AG08395 (cell line): Measurements from ENCODE around the gene FAM89B.
A peak's percentile ranks its signal among the peaks of the same experiment; 100 is the strongest.

ENCODE experiments used
- DNase-seq: peaks from one replicate; pipeline ENCODE4 v3.0.0; 2012; ENCODE audit warnings: mixed read lengths, low spot score

FAM89B gene

GRCh38 chr11:65573391-65574079, 1.2 kb downstream of the FAM89B start:
- no peak for DNase-seq

DNA sequence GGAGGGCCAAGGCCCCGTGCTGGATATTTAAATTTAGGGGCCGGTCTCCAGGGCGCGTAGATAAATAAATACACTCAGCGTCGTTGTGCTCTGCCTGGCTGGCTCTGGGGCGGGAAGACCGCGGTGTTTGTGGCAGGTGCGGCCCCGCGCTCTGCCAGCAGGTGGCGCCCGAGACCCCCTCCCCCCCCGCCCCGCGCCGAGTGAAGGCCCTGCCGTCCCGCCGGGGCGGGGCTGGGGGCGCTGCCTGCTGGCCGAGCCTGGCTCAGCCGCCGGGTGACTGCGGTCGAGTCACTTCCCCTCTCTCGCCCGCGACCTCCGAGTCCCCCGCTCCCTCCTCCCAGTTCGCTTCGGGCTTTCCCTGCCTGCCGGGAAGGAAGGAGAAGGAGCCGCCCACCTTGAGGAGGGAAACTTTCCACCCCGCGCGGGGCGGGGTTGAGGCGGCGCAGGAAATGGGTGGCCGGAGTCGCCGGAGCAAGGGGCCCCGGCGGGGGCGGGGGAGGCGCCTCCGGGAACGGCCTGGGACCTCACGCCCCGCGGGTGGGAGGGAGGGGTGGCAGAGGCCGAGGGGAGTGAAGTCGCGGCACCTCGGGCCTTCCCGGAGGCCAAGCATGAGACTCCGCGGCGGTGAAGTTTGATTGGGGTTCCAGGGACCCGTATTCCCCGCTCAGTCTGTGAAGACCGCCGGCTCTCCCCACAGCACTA, 1.9 kb downstream of the FAM89B start:
- peak; percentile 95 for DNase-seq

GRCh38 chr11:65574811-65575567, 2.7 kb downstream of the FAM89B start:
- DNase-seq, result no peak

GRCh38 chr11:65575568-65576231, 3.4 kb downstream of the FAM89B start, which contains the start of gene EHBP1L1:
EHBP1L1 (plus strand) TSS chr11:65576053; CDS start chr11:65576303, 250 bp downstream.
- peak; percentile 73 for DNase-seq

- DNase-seq, result no peak
Observed at GRCh38 chr11:65576232-65576866, 4.0 kb downstream of the FAM89B start.

GRCh38 chr11:65576867-65577755, 4.8 kb downstream of the FAM89B start:
- DNase-seq, result peak; percentile 86

GRCh38 chr11:65577756-65578109, 5.4 kb downstream of the FAM89B start:
- DNase-seq, result no peak

- DNase-seq, result no peak
Observed at GRCh38 chr11:65578134-65578533, 5.8 kb downstream of the FAM89B start.

- no peak for DNase-seq
Observed at GRCh38 chr11:65578667-65579066, 6.3 kb downstream of the FAM89B start.

GRCh38 chr11:65579291-65579690, 7.0 kb downstream of the FAM89B start:
- no peak for DNase-seq

- DNase-seq, result no peak
Observed at GRCh38 chr11:65580031-65580692, 7.8 kb downstream of the FAM89B start.

- DNase-seq, result no peak
Observed at GRCh38 chr11:65580756-65581155, 8.4 kb downstream of the FAM89B start.

DNA sequence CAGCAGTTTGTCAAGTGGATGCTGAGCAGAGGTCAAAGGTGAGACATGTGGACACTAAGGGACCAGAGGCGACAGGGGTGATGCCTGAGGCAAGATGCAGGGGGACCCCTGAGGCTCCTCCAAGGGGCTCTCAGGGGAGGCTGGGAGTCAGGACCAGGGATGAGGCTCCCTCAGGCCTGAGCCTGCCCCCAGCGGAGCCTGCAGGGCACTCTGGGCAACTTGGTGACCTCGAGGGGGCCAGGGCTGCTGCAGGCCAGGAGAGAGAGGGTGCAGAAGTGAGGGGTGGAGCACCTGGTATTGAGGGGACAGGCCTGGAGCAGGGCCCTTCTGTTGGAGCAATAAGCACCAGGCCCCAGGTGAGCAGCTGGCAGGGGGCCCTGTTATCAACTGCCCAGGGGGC, 9.6 kb downstream of the FAM89B start:
- no peak for DNase-seq

DNA sequence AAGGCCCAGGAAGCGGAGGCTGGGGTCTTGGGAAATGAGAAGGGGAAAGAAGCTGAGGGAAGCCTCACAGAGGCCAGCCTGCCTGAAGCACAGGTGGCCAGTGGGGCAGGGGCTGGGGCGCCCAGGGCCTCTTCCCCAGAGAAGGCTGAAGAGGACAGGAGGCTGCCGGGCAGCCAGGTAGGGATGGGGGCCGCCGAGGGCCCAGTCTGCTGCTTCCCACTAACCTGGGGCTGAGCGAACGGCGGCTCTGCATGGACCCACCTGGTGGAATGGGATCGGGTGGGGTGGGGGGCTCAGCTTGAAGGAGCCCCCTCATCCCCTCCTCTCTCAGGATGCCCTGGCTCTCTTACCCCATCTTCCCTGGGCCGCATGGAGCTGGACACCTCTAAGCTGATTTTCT, 11.3 kb downstream of the FAM89B start:
- no peak for DNase-seq

GRCh38 chr11:65584106-65584505, 11.8 kb downstream of the FAM89B start:
- no peak for DNase-seq

DNA sequence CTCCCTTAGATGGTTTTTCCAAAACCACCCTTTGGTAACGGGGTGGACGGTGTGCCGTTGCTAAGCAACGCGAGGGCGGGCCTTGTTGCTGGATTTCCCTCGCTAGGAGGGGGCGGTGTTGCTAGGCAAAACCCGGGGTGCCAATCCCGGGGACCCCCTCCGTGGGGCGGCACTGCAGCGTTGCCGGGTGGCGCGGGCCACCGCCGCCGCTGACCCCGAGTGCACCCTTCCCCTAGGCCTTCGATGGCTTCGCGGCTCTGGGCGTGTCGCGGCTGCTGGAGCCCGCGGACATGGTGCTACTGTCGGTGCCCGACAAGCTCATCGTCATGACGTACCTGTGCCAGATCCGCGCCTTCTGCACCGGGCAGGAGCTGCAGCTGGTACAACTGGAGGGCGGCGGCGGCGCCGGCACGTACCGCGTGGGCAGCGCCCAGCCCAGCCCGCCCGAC, 12.4 kb downstream of the FAM89B start:
- DNase-seq, result no peak

- no peak for DNase-seq
Observed at GRCh38 chr11:65585396-65586246, 13.3 kb downstream of the FAM89B start.

- no peak for DNase-seq
Observed at GRCh38 chr11:65586247-65586630, 13.9 kb downstream of the FAM89B start.

DNA sequence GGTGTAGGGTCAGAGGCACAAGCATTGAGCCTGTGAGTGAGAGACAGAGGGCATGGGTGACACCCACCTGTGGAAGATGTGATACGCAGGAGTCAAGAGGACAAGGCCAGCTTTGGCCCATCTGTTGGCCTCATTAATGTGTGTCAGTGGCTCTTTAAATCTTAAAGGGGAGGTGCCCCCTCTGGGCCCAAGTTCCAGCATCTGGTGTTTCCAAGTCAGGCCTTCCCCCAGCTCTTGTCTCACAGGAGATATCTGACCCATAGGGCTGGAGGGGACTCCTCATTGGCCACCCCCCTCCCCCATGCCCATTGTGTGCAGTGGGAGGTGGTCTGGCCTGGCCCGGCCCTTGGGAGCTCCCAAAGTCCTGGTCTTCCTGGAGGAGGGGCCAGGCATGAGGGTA, 14.3 kb downstream of the FAM89B start:
- peak; percentile 88 for DNase-seq
